Activated gamma-delta T cell (primary cell): Measurements from ENCODE around the gene TOM1.
"Not testable (repeated sequence)": the region's sequence is repeated elsewhere in the genome, so short reads cannot be mapped to it uniquely, and the experiment has no call there.

ENCODE experiments used
- DNase-seq: peaks from one replicate; lab custom pipeline; 2025; lab: John Stamatoyannopoulos, UW

TOM1 gene

DNA sequence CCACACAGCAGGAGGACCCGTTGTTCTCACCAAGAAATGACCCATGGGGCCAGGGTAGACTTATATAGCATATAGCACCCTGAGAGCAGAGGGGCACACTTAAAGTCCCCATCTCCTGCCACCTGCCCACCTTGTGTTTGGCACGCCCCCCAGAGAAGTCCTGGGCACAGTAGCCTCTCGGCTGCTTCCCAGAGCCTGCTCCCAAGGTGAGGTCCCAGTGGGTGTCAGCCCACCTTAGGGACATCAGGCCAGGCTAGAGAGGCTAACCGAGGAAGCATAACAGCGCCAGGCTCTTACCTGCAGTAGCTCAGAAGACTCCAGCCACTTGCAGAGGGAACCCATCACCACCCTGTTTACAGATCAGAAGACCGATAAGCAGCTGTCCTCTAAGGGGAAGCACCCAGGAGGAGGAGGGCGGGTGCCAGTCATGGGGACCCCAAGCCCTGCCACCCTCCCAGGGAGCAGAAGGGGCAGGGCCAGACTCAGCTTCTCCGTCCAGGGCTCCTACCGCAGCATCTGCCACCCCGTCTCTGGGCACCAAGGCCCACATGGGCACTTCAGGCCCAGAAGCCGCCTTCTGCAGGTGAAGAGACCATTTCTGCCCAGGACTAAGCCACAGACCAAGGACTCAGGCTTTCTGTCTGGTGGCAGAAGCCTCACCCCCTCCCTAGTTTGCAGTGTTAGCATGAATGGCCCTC lies 46.3 kb downstream of the TOM1 start:
- no peak for DNase-seq

GRCh38 chr22:35346596-35347220 lies 47.0 kb downstream of the TOM1 start:
- DNase-seq = no peak

- DNase-seq = no peak
Measured at GRCh38 chr22:35347462-35347861, 47.8 kb downstream of the TOM1 start.

- DNase-seq = no peak
Measured at GRCh38 chr22:35348026-35348590, 48.4 kb downstream of the TOM1 start.

GRCh38 chr22:35348703-35349102 lies 49.0 kb downstream of the TOM1 start:
- no peak for DNase-seq

GRCh38 chr22:35349368-35349703 lies 49.6 kb downstream of the TOM1 start:
- DNase-seq = no peak

- DNase-seq = no peak
Measured at GRCh38 chr22:35349704-35350538, 50.2 kb downstream of the TOM1 start.

DNA sequence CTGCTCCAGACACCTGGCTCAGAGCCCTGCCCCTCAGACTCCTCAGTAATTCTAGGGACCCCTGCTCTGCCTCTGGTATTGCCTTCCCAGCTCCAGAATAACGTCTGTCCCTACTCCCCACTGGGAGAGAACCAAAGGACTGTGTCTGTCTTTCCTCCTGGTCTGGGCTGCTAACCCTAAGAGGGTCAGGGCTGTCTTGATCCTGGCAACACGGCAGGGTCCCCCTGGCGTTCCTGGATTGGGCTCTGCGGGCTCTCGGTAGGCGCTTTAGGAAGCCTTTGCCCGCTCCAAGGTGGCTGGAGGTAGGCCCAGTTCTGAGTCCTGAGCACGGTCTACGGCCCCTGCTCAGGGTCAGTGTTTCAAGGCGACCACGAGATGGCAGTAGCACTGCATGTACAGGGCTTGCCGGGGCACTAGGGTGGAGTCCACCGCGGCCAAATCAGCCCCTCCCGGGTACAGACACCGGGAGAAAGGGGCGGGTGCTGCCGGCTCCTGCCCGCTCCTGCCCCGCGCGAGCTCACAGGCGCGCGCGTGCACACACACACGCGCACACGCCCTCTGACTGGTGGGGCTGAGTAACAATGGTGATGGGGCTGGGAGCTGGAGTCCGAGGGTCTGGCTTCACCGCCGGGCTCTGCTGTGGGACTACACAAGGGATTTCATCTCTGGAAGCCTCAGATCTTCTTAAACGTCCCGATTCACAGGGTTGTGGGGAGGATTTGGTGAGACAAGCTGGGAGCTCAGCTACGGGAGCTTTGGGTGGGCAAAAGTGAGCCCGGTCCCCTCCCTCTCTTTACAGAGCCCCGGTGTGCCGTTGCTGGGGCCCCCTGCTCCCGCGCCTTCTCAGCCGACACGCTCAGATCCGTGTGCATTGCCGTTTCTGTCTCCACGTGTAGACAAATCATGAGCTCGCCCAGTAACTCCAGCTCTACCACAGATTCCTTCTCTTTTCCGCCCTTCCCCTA lies 51.1 kb downstream of the TOM1 start:
- DNase-seq = peak; percentile 49

GRCh38 chr22:35352214-35353111 lies 52.8 kb downstream of the TOM1 start:
- no peak for DNase-seq

DNA sequence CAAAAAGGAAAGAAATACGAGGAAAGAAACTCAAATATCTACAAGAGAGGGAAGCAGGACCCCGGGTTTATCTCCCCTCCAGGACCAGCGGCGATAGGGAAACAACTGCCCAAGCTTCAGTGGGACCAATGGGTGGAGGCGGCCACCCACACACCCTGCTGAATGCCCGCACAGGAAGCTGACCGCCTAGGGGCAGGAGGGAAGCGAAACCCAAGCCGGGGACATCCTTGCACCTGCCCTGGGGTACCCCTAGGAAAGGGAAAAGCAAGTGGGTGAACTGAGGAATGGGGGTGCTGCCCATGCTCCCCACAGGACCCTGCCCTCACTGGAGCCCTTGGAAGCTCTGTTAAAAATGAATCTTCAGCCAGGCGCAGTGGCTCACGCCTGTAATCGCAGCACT lies 53.6 kb downstream of the TOM1 start:
- DNase-seq = no peak

DNA sequence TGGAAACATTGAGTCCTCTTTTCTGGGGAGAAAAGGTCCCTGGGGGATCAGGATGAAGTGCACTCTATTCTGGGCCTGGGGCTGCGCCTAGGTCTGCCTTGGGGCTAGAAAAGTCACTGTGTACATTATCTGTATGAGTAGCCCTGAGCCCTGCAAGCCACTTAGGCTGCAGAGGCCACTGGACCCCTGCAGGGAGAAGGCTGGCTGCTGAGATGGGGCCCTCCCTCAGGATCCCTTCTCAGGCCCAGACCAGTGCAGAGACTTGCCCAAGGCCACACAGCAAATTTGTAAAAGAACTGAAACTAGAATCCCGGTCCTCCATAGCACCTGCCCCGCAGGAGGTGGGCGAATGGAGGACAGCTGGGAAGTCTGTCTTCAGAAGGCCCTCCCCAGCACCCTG lies 54.4 kb downstream of the TOM1 start:
- no peak for DNase-seq

DNA sequence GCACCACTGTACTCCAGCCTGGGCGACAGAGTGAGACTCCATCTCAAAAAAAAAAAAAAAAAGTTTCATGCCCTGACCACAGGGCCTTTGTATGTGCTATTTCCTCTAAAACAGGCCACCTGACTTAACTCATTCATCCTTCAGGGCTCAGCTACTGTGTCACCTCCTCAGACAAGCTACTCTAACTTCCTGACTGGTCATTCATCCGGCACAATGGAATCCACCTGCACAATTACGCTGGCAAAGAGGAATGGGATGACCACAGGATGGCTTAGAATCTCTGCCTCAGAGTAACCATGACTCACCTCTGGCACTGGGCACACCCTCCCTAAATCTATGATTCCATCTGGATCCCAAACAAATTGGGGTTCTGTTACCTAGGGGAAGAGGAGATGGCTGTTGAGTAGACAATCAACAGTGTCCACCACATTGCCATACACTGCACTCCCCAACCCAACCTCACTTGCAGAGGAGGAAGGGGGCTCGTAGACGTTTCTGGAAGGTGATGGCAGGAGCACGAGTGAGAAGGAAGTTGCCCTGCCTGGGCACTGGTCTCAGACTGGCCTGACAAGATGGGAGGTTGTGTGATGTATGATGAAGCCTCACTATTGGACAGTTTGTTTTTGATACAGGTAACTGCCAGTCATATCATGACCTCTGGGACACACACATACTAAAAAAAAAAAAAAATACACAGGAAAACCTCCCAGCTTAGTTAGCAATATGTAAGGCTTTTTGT lies 58.4 kb downstream of the TOM1 start:
- DNase-seq = no peak

GRCh38 chr22:35359380-35360065 lies 59.8 kb downstream of the TOM1 start:
- DNase-seq = no peak

GRCh38 chr22:35361001-35361558 lies 61.4 kb downstream of the TOM1 start:
- DNase-seq = no peak

DNA sequence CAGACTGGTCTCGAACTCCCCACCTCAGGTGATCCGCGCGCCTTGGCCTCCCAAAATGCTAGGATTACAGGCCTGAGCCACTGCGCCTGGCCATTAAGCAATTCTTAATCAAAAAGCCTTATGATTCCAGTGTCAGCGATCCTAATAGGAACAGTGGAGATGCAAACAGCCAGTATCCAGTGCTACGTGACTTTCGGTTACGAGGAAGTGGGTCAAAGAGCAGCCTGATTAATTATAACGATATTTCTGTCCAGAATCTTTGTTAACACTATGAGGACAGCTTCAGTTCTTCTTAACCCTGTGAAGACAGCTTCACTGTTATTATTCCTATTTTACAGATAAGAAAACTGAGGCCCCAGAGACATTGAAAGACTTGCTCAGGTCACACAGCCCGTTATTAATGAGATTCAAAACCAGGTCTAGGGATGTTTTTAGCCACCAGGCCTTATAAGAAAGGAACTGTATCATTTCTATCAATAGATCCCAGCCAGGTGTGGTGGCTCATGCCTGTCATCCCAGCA lies 63.9 kb downstream of the TOM1 start:
- no peak for DNase-seq

- DNase-seq = not testable (repeated sequence)
Measured at GRCh38 chr22:35364230-35364629, 64.5 kb downstream of the TOM1 start.

DNA sequence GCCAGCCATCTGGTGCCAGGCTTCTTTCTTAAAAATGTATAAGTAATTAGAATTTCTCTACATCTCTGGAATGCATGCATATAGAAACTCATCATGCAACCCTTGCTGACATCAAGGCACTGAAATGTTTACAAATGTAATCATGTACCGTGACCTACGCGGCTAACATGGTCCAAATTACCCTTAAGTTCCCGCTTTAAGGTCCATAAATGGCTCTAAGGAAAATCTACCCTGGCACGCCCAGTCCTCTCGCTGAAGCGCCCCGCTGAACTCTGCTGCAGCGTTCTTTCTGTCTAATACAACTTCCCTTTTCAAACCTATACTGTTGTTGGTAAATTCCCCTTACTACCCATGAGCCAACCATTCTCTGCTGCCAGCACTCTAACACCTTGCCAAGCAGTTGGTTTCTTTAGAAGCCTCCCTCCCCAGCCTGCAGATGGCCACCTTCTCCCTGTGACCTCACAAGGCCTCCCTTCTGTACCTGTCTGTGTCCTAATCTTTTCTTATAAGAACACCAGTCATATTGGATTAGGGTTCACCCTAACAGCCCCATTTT lies 67.7 kb downstream of the TOM1 start:
- no peak for DNase-seq

DNA sequence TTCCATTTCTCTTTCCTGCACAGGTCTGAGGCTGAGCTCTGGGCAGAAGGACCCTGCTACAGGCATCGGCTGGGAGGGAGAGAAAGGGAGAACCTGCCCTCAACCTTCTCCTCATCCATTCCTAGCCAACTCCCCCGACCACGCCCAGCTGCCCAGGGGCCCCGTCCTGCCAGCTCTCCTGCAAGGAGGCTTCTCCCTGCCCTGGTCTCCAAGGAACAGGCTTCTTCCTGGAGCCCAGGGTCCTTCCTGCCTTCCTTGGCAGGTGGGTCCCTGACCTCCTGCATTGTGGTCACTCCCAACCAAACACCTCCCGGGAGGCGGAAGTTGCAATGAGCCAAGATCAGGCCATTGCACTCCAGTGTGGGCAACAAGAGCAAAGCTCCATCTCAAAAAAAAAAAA lies 68.7 kb downstream of the TOM1 start:
- no peak for DNase-seq
